AG09309 (cell line): ENCODE results near the gene MCC.
A peak's percentile ranks its signal among the peaks of the same experiment; 100 is the strongest.

Experiments used
- DNase-seq: peaks from one replicate; pipeline ENCODE4 v3.0.0-alpha.2; 2010; ENCODE audit warnings: low read depth
- H3K4me3 ChIP-seq: 2 replicates; pipeline ENCODE4 v1.5.1; 2011; ENCODE audit warnings: mild to moderate bottlenecking, low read depth, low read length, moderate library complexity; ENCODE audit not compliant: control insufficient read depth
- TF ChIP-seq, protein P1 (sequence below): IDR thresholded peaks from 2 replicates; pipeline ENCODE4 v1.5.1; 2011; ENCODE audit warnings: mild to moderate bottlenecking, low read depth, low read length, inconsistent platforms; ENCODE audit not compliant: insufficient read depth, control insufficient read depth; ENCODE audit errors: missing control alignments

Gene MCC

DNA sequence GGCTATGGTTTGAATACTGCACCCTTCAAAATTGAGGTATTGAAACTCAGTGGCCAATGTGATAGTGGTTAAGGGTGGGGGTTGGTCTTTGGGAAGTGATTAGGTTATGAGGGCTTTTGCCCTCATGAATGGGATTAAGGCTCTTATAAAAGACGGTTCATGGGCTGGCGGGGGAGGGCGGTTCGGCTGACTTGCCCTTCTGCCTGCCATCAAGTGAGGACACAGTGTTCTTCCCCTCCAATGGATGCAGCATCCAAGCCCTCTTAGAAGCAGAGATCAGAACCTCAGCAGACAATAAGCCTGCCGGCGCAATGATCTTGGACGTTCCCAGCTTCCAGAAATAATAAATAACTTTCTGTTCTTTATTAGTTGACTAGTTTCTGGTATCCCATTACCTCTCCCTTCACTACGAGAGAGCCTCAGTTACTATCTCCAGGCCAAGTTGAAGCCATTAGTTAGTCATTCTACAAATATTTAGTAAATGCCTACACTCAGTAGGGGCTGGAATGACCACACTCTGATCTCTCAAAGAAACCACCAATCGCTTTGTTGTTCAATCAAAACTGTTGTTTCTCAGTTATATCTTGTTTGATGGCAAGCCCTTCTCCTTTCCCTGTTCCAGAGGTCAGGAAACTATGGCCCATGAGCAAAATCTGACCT, 272.7 kb downstream of the MCC start:
- H3K4me3 ChIP-seq = no peak overlapping the region
- no peak for DNase-seq
- TF ChIP-seq, protein P1, sequence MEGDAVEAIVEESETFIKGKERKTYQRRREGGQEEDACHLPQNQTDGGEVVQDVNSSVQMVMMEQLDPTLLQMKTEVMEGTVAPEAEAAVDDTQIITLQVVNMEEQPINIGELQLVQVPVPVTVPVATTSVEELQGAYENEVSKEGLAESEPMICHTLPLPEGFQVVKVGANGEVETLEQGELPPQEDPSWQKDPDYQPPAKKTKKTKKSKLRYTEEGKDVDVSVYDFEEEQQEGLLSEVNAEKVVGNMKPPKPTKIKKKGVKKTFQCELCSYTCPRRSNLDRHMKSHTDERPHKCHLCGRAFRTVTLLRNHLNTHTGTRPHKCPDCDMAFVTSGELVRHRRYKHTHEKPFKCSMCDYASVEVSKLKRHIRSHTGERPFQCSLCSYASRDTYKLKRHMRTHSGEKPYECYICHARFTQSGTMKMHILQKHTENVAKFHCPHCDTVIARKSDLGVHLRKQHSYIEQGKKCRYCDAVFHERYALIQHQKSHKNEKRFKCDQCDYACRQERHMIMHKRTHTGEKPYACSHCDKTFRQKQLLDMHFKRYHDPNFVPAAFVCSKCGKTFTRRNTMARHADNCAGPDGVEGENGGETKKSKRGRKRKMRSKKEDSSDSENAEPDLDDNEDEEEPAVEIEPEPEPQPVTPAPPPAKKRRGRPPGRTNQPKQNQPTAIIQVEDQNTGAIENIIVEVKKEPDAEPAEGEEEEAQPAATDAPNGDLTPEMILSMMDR = no peak

DNA sequence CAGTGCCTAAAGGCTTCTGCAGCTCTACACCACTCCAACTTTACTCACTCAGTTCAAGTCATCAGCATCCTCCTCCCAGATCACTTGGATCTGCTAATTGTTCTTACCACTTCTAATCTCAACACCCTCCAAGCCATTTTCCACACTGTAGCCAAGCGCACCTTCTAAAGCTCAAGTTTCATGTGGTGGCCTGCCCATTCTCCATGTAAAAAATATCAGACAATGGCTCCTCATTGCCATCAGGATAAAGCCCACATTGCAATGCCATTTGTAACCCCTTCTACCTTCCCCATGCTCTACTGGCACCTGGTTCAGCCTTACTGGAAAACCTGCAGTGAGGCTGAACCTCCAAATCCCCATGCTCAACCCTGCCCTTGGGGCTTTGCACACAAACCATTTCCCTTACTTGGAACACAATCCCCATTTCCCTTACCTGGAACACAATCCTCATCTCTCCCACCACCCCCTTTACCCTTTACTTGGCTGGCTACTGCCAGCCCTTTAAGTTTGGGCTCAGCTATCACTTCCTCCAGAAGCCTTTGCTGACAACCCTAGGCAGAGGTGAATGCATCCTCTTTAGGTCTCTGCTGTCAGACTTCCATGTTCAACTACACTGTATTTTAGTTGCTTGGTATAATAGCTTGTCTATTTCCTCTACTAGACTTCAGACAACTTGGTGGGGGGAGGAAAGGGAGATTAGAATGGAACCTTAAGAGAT, 273.5 kb downstream of the MCC start:
- TF ChIP-seq, protein P1 = no peak
- DNase-seq = no peak
- no peak overlapping the region for H3K4me3 ChIP-seq

DNA sequence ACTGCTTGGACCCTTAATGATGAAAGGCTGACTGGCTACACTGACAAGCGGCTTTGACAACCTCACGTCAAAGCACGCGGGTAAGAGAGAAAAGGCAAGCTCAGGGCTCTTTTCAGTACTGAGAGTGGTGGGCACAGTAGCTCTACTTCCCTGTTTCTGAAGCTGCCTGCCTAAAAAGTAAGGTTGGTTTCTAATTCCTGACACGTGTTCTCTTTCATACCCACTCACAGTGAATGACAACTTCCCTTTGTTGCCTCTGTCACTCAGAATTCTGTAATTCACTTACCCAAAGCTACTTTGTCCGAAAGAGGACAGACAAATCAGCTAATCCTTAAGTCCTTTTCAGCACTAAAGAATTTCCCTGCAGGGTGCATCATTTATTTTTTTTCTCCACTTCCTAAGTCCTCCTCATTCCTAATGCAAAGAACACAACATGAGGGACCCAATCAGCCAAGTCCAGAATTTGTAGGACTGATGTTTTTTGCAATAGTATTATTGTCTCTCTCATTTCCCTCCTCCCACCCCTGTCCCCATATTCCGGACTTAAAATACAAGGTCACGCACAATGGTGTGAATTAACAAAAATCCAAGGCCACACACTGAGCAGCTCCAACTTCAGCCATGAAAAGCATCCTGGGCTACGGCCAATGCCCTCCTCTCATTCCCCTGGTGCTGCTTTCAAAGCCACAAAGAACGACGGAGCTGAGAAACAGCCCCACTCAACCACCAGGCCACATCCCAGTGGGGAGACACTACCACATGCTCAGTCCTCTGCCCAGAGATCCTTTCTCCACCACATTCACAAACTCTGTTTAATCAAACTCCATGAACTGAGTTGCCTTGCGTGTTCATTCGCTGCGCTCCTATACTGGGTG, 274.5 kb downstream of the MCC start:
- no peak overlapping the region for H3K4me3 ChIP-seq
- no peak for DNase-seq
- TF ChIP-seq, protein P1 = no peak

DNA sequence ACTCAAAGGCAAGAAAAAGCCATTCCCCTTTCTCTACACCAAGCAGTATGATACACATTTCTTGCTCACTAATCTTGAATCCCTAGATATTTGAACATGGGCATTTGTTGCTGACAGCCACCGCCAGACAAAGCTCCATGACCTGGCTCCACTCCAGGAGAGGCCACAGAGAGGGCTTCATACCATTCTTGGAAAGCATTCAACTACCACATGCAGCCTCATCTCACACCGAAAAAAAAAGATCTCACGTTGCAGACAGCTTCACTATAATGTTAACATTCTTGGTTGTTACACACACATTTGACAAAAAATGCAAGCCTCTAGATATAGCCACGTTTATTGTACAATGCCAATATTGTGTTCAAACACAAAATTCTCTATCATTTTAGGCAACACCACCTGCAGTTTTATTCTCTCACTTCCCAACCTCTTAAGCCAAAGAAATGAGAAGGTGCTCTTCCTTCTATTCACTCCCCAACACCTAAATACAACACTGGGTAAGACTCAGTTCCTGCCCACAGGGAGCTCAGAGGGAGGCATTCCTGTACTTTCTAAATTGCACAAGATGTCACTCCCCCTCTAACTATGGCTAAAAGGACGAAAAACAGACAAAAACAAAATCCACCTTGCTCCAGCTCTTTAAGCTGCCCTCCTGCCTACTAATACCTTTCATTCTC, 275.9 kb downstream of the MCC start:
- H3K4me3 ChIP-seq = no peak overlapping the region
- DNase-seq = no peak

DNA sequence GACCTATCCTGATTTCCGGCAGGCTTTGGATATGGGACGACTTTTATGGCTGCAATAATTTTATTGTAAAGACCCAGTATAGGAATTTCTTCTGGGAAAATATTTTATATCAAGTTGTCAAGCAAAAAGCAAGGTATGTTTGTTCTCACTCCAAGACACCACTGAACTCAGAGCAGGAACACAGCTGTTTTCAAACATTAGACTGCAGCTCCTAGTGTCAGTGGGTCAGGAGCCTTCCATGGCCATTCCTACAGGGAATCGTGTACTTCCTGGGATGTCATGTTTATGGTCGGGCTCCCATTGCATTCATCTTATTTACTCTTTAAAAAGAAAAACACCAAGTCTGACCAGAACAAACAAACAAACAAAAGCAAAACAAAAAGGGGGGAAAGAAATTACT, 278.8 kb downstream of the MCC start:
- H3K4me3 ChIP-seq = no peak overlapping the region
- TF ChIP-seq, protein P1 = no peak

More for the DNA sequence above, 275.9 kb downstream of the MCC start:
- TF ChIP-seq, protein P1 = no peak

DNA sequence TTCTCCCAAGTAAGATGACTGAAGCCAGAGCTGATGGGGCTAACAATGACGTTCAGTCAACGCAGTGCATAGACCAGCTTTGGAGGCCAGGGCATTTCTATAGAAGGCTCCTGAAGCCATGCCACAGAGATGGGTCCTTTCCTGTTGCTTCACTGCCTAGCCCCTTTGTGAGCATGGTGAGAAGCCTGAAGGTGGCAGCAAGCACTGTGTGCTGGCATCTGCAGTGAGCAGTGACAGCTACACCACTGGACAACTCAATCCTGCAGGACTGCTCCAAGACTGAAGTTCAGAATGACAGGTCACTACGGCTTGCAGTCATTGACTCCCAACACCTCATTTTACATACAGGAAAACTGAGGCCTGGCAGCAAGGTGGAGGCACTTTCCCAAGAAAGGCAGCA, 282.4 kb downstream of the MCC start:
- TF ChIP-seq, protein P1 = peak; percentile 6
- no peak for DNase-seq
- no peak overlapping the region for H3K4me3 ChIP-seq

More for the DNA sequence above, 278.8 kb downstream of the MCC start:
- no peak for DNase-seq
